GM19438 (cell line): ENCODE data around the gene MTMR3.

Experiments used
- ATAC-seq: cut with Tn5 transposase; IDR thresholded peaks from one replicate; pipeline ENCODE4 v1.9.1; 2021; ENCODE audit warnings: low read depth; ENCODE audit not compliant: unreplicated experiment

MTMR3 gene

DNA sequence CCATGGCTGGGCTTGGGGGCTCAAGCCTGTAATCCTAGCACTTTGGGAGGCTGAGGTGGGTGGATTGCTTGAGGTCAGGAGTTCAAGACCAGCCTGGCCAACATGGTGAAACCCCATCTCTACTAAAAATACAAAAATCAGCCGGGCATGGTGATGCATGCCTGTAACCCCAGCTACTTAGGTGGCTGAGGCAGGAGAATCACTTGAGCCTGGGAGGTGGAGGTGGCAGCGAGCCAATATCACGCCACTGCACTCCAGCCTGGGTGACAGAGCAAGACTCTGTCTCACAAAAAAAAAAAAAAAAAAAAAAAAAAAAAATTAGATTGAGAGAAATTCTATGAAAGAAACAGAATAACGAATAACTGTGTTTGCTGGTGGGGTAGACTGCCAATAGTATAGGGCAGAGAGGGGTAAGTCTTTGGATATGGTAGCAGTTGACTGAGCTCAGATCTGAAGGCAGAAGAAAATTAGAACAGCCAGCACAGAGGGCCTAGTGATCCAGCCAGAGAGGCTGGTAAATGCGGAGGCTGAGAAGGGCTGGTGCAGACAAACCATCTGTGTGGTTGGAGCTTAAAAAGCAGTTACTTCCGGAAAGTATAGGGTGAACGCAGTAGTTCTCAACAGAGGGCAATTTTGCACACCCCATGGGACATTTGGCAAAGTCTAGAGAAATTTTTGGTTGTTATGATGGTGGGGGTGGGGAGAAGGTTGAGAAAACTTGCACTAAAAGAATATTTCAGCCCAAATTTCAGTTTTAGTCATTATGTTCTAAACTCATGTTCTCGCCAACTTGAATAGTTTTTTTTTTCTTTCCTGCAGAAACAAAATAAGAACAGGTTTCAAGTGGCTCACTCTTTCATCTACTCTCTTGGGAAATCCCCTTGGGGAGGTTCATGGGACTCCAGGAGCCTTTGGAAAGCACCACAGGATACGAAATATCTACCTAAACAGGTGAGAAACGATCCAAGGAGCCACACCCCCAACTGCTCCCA, 195.6 kb downstream of the MTMR3 start:
- no peak for ATAC-seq

DNA sequence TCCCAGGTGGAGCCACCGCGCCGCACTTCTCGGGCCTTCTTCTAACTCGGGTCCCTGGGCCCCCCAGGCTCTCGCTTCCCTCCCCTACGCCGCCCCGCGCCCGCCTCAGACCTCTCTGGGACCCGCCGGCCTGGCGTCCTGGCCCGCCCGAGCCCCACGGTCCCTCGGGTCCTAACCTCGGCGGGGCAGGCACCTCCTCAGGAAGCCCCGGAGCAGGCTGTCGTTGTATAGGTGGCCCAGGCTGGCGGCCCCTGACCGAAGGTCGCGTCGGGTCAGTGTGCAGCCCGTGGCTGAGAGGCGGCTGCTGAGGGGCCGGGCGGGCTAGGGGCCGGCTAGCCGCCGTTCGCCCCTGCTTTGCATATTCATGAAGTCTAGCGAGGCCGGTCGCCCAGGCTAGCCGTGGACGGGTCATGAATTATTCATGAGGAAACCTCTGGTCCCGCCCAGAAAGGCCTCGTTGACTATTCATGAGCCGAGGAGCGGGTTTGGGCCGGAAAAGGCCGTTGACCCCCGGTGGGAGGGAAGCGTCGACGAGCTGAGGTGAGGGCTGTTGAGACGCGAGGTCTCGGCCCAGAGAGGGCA, 197.1 kb downstream of the MTMR3 start, which contains the start of gene HORMAD2:
Gene HORMAD2, plus strand, starts transcription at position 513 of the 582 bp plus-strand sequence. CDS start 13,489 bp downstream, outside the sequence.
- no peak for ATAC-seq
